Omental fat pad (tissue), 4 donors: ENCODE data around the gene BRAT1. TPM values are rescaled to one million over a fixed set of nuclear protein-coding genes. Genes with fewer than 3 reads are reported as not detected.

ENCODE experiments used
- ATAC-seq: fragments of 150-250 bp; one replicate; pipeline ENCODE4 v1.9.1; 2016; ENCODE audit warnings: mild to moderate bottlenecking, moderate library complexity; ENCODE audit not compliant: low FRiP score
- DNase-seq: peaks from one replicate; pipeline ENCODE4 v3.0.0-alpha.2; 2019; ENCODE audit warnings: low spot score
- total RNA-seq, 4 donors: library from RNA; depleted of rRNA; stranded (reverse); fragments of >200 nt; gene quantifications; one replicate each; pipeline ENCODE4 v1.1.0, GENCODE V29; 2016
- TF ChIP-seq, protein P1 (sequence below), 3 donors: fragments of 450-650 bp; IDR thresholded peaks; one replicate each; pipeline ENCODE4 v1.5.1; 2016 to 2017; ENCODE audit warnings: antibody characterized with exemption in 3 of 3, mild to moderate bottlenecking in 3 of 3, moderate library complexity in 2 of 3

Gene BRAT1
- total RNA-seq, 4 donors from 2014 or later, result 22.7 to 33.1 (median 26.3) TPM

DNA sequence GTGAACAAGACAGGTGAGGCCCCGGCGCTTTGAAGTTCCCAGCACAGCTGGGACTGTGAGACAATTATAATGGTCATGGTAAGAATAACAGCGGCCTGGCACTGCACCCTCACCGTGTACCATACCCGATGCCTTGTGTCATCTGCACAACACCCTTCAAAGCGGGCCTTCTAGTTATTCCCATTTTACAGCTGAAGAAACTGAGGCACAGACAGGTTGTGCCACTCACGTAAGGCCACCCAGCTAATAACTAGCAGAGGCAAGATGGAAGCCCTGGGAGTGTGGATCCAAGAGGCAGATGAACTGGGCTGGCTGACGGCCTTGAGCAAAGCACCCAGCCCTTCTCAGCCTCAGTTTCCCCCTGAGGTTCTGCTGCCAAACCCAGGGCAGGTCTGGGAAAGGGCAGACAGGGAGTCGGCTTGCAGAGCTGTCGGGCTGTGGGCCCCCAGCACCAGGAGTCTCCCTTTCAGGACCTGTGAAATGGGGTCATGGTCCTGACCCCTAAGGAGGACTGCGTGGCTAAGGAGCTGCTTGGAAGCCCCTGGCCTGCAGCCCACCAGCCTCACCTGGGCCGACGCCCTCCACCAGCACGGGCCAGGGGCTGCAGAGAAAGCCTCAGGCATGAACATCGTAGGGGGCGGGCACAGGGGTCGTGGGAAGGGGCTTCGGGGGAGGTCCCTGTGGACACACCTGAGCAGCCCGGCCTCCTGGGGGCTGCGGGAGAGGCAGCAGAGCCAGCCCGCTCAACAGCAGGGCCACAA lies 51.0 kb downstream of the BRAT1 start:
- no peak for ATAC-seq
- no peak for DNase-seq
- TF ChIP-seq, protein P1, sequence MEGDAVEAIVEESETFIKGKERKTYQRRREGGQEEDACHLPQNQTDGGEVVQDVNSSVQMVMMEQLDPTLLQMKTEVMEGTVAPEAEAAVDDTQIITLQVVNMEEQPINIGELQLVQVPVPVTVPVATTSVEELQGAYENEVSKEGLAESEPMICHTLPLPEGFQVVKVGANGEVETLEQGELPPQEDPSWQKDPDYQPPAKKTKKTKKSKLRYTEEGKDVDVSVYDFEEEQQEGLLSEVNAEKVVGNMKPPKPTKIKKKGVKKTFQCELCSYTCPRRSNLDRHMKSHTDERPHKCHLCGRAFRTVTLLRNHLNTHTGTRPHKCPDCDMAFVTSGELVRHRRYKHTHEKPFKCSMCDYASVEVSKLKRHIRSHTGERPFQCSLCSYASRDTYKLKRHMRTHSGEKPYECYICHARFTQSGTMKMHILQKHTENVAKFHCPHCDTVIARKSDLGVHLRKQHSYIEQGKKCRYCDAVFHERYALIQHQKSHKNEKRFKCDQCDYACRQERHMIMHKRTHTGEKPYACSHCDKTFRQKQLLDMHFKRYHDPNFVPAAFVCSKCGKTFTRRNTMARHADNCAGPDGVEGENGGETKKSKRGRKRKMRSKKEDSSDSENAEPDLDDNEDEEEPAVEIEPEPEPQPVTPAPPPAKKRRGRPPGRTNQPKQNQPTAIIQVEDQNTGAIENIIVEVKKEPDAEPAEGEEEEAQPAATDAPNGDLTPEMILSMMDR (IDR thresholded peaks at IDR 0.05), result no peak

DNA sequence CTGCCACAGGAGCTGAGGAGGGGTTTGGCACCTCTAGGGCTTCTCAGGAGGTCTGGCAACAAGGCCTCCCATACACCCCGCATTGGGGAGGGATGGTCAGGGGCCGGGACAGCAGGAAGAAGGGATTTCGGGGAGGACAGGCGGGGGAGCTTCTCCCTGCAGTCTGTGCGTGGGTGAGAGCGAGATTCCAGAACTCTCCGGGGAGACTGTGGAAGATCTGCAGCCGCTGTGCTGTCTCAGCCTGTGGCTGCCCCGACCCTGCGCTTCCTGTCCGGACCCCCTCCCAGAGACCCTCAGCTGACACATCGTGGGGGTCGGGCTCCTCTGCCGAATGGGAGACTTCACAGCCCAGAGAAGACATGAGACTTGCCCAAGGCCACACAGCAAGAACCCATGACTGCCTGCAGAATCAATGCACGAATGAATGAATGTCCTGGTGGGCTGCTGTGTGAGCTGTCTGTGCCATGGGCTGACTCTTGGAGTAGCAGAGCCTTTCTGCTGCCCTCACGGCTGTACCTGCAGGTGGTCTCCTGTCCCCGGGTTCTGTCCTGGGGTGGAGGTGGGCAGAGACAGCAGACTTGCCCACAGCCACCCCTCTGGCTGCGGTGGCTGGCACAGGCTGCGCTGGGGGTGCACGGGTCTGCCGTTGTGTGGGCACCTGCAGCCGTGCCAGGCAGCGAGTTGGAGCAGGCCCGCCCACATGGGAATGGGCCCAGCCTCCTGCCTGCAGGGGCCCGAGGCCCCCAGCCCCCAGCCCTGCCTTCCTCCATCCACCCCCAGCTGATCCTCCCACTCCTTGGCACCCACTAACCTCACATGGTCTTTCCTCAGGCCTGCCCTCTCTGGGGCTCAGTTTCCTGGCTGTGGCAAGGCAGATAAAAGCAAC lies 52.0 kb downstream of the BRAT1 start:
- DNase-seq (no peak), ATAC-seq (no peak)
- TF ChIP-seq, protein P1 (IDR thresholded peaks at IDR 0.05), result no peak

GRCh38 chr7:2502647-2502966 lies 52.7 kb downstream of the BRAT1 start:
- no peak for DNase-seq
- TF ChIP-seq, protein P1 (IDR thresholded peaks at IDR 0.05), result no peak
- no peak for ATAC-seq

- DNase-seq, result no peak
- ATAC-seq, result no peak
- TF ChIP-seq, protein P1 (IDR thresholded peaks at IDR 0.05), result no peak
These were observed 53.2 kb downstream of the BRAT1 start for GRCh38 chr7:2501947-2502646.

DNA sequence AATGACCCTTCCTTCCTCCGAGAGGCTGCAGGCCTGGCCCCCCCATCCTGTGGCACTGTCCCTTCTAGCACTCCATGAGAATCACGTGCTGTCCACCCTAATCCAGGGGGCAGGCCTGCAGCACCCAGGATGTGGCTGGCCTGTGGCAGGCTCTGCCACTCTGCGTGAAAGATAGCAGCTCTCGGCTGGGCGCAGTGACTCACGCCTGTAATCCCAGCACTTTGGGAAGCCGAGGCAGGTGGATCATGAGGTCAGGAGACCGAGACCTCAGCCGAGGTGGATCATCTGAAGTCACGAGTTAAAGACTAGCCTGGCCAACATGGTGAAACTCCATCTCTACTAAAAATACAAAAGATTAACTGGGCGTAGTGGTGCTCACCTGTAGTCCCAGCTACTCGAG lies 54.6 kb downstream of the BRAT1 start:
- TF ChIP-seq, protein P1 (IDR thresholded peaks at IDR 0.05), result no peak
- ATAC-seq (no peak), DNase-seq (no peak)

DNA sequence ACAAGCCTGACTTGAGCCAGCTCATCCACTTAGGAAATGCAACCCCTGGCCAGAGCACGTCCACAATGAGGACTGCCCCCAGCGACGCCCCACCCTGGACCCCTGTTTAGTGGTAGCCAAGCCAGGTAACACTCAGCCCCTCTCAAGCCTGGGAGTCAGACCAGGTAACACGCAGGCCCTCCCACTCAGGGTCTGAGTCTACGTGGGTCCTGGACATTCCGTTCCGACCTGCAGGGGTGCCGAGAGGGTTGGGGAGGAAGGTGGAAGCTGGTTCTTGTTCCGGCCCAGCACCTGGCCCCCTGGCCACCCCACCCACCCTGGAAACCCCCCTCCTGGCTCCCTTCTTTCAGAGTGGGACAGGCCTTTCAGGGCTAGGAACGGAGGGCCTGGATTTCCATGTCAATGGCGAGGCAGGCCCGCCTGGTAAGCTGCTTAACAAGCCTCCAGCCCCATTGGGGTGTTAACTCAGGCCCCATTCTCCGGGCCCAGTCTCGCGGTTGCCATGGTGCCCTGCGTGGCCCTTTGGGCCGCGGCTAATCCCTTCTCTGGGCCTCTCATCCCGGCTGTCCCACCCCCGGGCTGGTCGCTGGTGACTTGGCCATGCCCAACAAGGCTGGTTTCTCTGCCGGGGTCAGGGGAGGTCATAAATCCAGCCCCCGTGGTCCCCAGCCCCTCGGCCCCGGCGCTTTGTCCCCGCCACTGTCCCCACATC lies 55.4 kb downstream of the BRAT1 start:
- TF ChIP-seq, protein P1 (IDR thresholded peaks at IDR 0.05), result no peak
- ATAC-seq, result no peak
- DNase-seq, result no peak
